RWPE2 (cell line): ENCODE data around the gene MTA3.

ENCODE experiments used
- ATAC-seq: fragments of 200-7000 bp; cut with Tn5 transposase; 3 replicates; pipeline ENCODE4 v1.9.1; 2021; ENCODE audit warnings: low read depth
- DNase-seq: peaks from one replicate; pipeline ENCODE4 v3.0.0-alpha.2; 2020; ENCODE audit warnings: low spot score
- H3K27ac ChIP-seq: fragments of 450-650 bp; 2 replicates; pipeline ENCODE4 v1.5.1; 2017; ENCODE audit warnings: mild to moderate bottlenecking; ENCODE audit not compliant: poor library complexity, severe bottlenecking
- H3K27me3 ChIP-seq: fragments of 250-450 bp; sonication (Bioruptor Pico); 2 replicates; pipeline ENCODE4 v1.5.1; 2021; ENCODE audit warnings: mild to moderate bottlenecking, moderate library complexity; ENCODE audit not compliant: insufficient read depth, poor library complexity, severe bottlenecking
- H3K36me3 ChIP-seq: fragments of 250-450 bp; sonication (Bioruptor Pico); 2 replicates; pipeline ENCODE4 v1.5.1; 2020; ENCODE audit warnings: low read depth, mild to moderate bottlenecking, moderate library complexity
- H3K4me1 ChIP-seq: fragments of 250-450 bp; sonication (Bioruptor Pico); 2 replicates; pipeline ENCODE4 v1.5.1; 2021; ENCODE audit warnings: mild to moderate bottlenecking, moderate library complexity; ENCODE audit not compliant: insufficient read depth, poor library complexity, severe bottlenecking
- H3K4me3 ChIP-seq: fragments of 250-450 bp; sonication (Bioruptor Pico); 2 replicates; pipeline ENCODE4 v1.5.1; 2021; ENCODE audit warnings: mild to moderate bottlenecking, moderate library complexity; ENCODE audit not compliant: severe bottlenecking
- H3K9me3 ChIP-seq: fragments of 250-450 bp; sonication (Bioruptor Pico); 2 replicates; pipeline ENCODE4 v1.5.1; 2021; ENCODE audit warnings: mild to moderate bottlenecking, moderate library complexity; ENCODE audit not compliant: severe bottlenecking
- CTCF ChIP-seq: fragments of 450-650 bp; IDR thresholded peaks from one replicate; pipeline ENCODE4 v1.5.1; 2017; ENCODE audit warnings: mild to moderate bottlenecking, moderate library complexity; ENCODE audit not compliant: poor library complexity, severe bottlenecking

MTA3 gene

GRCh38 chr2:42714686-42715085, 146.3 kb downstream of the MTA3 start:
- H3K4me1 ChIP-seq = no peaks in the 10 kb centered on the region
- H3K9me3 ChIP-seq = no peaks in the 10 kb centered on the region
- no peaks in the 10 kb centered on the region for H3K27me3 ChIP-seq
- H3K36me3 ChIP-seq = no peaks in the 10 kb centered on the region
- no peak for TF ChIP-seq CTCF
- no peak overlapping the region for H3K27ac ChIP-seq
- no peak for ATAC-seq
- H3K4me3 ChIP-seq = no peak overlapping the region
- DNase-seq = no peak

- Histone ChIP-seq H3K36me3 (no peaks in the 10 kb centered on the region), H3K4me3 (no peak overlapping the region), H3K27ac (no peak overlapping the region), H3K4me1 (no peaks in the 10 kb centered on the region), H3K9me3 (no peaks in the 10 kb centered on the region), H3K27me3 (no peaks in the 10 kb centered on the region)
- TF ChIP-seq CTCF = no peak
- no peak for ATAC-seq
- no peak for DNase-seq
Measured at GRCh38 chr2:42721898-42722297, 153.5 kb downstream of the MTA3 start.

- no peak overlapping the region for H3K27ac ChIP-seq
- no peaks in the 10 kb centered on the region for H3K4me1 ChIP-seq
- H3K27me3 ChIP-seq = no peaks in the 10 kb centered on the region
- DNase-seq = no peak
- peak; percentile 46; the same call in 1 of the 3 replicates for ATAC-seq
- H3K36me3 ChIP-seq = no peaks in the 10 kb centered on the region
- no peak overlapping the region for H3K4me3 ChIP-seq
- no peak for TF ChIP-seq CTCF
- H3K9me3 ChIP-seq = no peaks in the 10 kb centered on the region
Measured at GRCh38 chr2:42722320-42723190, 154.1 kb downstream of the MTA3 start.

- H3K4me1 ChIP-seq = no peaks in the 10 kb centered on the region
Measured at GRCh38 chr2:42723465-42723864, 155.0 kb downstream of the MTA3 start.

More at GRCh38 chr2:42723465-42723864, 155.0 kb downstream of the MTA3 start:
- Histone ChIP-seq H3K27ac (no peak overlapping the region), H3K27me3 (no peaks in the 10 kb centered on the region), H3K4me3 (no peak overlapping the region), H3K36me3 (no peaks in the 10 kb centered on the region), H3K9me3 (no peaks in the 10 kb centered on the region)
- ATAC-seq (no peak), DNase-seq (no peak)
- no peak for TF ChIP-seq CTCF
